Tibial nerve (tissue), 3 donors: ENCODE data around the gene ST6GALNAC1.

Source experiments
- CTCF ChIP-seq, 5 experiments: fragments of 200-600 bp in 3 of 5; fragments of 450-650 bp in 2 of 5; sonication (generic) in 3 of 5; IDR thresholded peaks; one replicate each; pipeline ENCODE4 v1.5.1; 2016 to 2019; ENCODE audit warnings: antibody characterized with exemption in 5 of 5, mild to moderate bottlenecking in 3 of 5, moderate library complexity in 2 of 5
- POLR2A ChIP-seq, 2 donors: fragments of 450-650 bp; IDR thresholded peaks; one replicate each; pipeline ENCODE4 v1.6.1; 2017; ENCODE audit warnings: antibody characterized with exemption in 2 of 2, mild to moderate bottlenecking in 2 of 2, moderate library complexity in 2 of 2

GRCh38 chr17:76627510-76627909 lies 16.0 kb downstream of the ST6GALNAC1 start:
- TF ChIP-seq CTCF (IDR thresholded peaks at IDR 0.05): no peak
- no peak for TF ChIP-seq POLR2A (IDR thresholded peaks at IDR 0.05)
